ENCODE results near the gene RWDD1.
A peak's percentile ranks its signal among the peaks of the same experiment; 100 is the strongest.

The RWDD1 gene

DNA sequence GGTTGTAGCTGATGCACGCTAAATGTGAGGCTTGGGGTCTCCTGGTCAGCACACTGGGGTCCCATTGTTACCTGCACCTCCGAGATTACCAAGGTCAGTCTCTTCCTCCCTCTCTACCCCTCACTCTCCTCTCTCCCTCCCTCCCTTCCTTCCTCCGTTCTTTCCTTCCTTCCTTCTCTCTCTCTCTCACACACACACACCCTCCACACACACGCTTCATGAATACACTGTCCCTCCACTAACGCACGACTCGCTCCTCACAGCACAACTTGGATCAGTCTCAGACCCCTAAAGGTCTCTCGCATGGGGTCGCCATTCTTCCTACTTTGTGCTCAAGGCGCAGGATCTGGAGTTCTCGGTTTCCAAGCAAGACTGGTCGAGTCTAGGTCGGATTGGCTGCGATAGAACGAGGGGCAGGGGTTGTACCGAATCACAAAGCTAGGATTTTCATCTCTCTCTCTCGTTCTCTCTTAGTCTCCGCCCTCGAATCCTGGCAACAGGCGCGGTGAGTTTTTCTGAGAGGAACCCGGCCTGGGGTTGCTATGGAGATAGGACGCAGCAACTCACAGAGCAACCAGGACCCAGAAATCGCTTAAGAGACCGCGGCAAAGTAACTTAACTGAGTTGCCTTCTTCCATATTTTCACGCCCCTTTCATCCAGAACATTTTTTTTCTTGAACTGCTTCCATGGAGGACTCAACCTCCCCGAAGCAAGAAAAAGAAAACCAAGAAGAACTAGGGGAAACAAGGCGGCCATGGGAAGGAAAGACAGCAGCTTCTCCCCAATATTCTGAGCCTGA lies 44.8 kb downstream of the RWDD1 start, which contains the start of gene RSPH4A:
Gene RSPH4A (plus strand): TSS at position 543 of the 800 bp plus-strand sequence. CDS start 145 bp downstream, at position 688.
- DNase-seq, result peak; percentile 54

DNA sequence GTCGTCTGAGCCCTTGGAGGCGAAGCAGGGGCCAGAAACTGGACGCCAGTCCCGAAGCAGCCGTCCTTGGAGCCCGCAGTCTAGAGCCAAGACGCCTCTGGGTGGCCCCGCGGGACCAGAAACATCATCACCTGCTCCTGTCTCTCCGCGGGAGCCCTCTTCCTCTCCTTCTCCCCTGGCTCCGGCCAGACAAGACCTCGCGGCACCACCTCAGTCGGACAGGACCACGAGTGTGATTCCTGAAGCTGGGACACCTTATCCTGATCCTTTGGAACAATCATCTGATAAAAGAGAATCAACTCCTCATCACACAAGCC lies 45.4 kb downstream of the RWDD1 start:
- no peak for DNase-seq

DNA sequence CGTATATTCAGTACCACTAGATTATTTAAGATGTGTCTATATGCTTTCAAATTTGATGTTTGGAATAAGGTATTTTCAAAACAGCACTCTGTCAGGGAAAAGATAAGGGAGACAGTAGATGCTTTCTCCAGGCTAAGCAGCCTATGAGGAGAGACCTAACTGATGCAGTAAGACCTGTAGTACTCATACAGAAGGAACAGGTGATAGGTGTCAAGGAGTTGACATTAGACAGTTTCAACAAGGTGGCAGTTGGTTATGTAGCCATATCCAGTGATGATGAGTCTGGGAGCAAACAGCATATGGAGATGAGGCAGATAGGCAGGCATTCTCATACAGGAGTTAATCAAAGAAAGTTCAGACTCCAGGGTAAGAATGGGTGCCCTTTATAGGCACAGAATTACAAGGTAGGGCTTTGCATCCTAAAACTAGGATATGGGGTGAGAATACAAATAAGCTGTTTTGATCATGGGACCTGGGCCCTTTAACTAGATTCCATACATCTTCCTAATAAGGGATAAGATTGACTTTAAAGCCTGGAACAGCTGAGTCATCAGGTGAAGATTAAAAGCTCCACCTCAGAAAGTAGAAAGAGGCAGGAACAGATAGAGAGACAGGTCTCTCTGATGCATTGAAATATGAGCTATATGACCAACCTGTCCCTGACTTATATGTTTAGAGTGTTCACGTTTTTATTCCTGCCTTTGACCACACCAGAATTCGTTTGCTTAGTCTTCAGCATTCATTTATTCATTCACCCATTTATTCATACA lies 52.9 kb downstream of the RWDD1 start:
- peak; percentile 39 for DNase-seq

DNA sequence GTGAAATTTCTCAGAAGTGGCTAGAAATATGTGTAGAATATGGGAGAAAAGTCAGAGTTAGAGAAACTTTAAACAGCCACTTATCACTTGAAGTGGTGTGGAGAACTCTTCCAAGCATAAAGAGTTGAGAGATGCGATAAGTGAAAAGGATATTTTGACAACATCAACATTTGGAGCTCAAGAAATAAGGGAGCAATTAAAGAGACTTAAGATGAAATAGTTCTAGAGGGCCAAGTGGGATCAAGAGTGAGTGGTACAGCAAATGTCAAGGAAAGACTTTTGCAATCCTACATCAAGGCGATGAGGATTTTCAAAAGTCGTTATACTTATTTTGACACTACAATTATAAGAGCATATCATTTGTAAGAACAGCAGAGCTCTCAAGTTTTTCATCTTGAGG lies 54.6 kb downstream of the RWDD1 start:
- no peak for DNase-seq

DNA sequence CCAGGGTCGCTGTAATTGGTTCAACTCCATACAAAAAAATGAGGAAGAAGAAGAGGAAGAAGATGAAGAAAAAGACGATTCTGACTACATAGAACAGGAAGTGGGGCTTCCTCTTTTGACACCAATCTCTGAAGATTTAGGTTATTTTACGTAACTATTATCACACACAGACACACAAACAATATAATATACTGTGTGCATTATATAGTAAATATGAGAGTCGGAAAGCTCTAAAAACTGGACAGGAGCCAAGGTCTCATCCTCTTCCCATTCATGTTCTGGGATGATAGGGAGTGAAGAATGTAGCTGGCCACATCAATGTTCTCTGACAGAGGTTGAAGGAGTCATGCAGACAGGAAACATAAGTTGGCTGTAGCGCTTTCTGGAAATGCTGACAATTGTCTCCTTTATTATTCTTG lies 58.3 kb downstream of the RWDD1 start:
- DNase-seq, result no peak

DNA sequence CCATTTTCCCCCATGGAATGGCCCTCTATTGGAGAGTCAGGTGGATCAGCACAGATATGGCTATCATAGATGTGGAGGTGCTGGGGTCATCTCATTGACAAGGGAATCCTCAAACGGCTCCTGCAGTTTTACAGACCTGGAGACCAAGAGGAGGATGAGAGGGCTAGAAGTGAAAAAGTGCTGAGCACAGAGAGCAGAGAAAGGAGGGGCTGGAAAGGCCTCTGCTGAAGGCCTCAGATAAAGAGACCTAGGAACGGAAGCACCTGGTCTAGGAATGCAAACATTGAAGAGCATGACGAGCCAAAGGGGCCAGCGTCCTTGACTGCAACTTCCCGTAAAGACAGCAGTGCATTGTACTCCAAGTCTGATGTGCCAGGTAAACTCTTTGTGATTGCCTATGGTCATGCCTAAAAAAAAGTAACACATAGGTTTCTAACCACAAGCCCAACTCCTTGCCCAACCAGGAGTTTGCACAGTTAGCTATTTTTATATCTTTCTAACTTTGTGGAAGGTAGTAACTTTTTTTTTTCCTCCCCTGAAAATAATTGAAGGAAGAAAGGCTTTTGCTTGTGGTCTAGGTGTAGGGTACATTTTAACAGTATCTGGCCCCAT lies 60.2 kb downstream of the RWDD1 start:
- no peak for DNase-seq

DNA sequence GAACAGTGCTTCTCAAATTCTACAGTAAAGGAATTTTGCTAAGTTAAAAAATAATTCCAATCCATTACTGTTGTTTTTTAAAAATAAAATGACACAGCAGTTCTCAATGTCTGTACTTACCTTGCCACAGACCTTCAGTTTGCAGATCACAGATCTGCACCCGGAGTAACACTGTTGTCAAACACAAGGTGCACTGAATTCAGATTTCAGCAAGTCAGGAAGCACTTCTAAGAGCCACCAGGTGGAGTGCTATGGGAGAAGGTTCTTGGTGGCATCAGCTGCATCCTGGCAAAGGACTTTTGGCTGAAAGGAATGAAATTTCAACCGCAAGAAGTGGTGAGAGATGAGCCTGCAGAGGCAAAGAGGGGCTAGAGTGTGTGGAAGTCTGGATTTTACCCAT lies 62.4 kb downstream of the RWDD1 start:
- peak; percentile 27 for DNase-seq
